Measurements from ENCODE around the gene TBC1D19. TPM values are rescaled to one million over a fixed set of nuclear protein-coding genes. Genes with fewer than 3 reads are reported as not detected.
"Not testable (repeated sequence)": the region's sequence is repeated elsewhere in the genome, so short reads cannot be mapped to it uniquely, and the experiment has no call there.

Gene TBC1D19
- total RNA-seq, 1 donor from 2014 or later = 17.0 TPM

DNA sequence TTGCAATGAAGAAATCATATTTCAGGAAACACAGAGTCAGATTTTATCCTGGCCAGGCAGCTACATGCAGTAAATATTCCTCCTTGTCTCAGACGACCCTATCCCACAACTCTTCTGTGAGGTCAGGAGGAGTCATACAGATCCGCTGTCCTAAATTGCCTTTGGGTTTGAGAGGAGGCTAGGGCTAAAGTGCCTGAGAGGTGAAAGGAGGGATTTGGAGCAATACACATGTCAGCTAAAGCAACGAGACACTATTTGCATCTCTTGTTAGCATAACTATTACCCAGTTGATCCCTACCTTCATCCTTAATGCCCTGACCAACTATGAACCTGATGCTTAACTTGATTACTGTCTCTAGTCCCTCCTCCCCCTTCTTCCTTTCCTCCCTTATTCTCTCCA lies 98.6 kb downstream of the TBC1D19 start:
- no peak for DNase-seq (ENCODE audit: low spot score)

DNA sequence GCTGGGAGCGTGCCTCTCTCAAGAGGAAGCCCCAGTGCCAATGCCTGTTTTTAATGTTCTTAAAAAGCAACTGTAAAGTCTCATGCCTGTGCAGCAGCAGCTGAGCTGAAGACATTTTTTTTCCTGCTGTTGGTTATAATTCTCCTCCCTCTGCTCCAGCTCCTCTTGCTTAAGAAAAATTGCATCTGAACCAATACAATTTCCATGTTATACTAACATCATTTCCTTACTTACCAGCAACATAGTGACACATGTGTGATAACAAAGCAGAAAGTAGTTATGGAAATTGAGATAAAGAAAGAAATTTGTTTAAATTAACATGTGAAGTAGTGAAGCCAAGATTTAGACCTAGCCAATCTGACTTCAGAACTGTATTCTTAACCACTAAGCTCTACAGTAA lies 101.4 kb downstream of the TBC1D19 start:
- DNase-seq (ENCODE audit: low spot score) = no peak

DNA sequence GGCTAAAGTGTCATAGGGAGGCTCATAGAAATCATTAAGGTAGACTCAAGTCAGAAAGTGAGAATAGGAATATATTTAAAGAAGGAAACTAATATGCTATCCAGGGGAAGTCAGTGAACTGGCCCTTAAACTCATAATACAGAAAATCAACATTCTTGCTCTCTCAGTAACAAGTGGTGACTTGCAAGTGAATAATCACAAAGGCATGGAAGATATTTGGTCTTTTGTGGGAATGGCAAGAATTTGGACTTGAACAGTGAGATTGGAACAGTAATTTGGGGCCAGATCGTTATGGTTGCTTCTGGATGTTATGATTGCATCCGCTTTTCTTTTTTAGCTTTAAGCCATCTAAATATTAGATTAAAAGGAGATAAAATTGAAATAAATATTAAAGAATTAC lies 103.8 kb downstream of the TBC1D19 start:
- DNase-seq (ENCODE audit: low spot score) = no peak

DNA sequence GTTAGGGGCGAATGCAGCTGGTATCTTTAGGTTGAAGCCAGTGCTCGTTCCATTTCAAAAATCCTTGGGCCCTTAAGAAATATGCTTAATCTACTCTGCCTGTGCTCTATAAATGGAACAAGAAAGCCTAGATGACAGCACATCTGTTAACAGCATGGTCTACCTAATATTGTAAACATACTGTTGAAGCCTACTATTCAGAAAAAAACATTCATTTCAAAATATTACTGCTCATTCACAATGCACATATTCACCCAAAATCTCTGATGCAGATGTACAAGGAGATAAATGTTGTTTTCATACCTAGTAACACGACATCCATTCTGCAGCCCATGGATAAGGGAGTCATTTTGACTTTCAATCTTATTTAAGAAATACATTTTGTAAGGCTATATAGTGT lies 106.6 kb downstream of the TBC1D19 start:
- DNase-seq (ENCODE audit: low spot score) = no peak

DNA sequence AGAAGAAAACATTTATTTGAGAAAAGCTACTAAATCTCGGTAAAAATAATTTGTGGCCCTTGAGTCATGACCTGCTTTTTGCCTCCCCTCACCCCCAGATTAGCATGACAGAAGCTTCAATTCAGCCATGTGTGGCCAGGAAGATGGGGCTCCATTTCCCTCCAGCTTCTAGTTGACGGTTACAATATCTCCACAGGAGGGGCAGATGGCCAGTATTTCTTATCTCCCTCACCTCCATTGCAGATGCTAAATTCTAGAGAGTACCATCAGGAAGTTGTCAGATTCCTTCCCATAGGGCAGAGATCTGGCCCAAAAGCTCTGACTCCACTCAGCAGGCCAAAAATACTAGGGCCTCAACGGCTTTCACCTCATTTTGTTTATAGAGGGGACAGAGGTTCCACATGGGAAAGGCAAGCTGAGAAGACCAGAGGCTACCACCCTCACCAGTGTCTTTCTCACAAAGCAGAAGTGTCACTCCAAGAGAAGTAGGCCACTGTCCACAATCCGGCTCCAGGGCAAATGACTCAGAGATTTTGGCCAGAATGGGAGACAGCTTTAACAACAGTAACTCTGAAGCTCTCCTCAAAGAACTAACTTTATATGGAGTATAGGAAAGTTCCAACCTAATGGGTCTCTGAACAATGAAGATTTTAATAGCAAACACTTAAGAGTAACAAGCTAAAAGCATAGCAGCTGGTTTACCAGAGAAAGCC lies 108.3 kb downstream of the TBC1D19 start:
- no peak for DNase-seq (ENCODE audit: low spot score)

DNA sequence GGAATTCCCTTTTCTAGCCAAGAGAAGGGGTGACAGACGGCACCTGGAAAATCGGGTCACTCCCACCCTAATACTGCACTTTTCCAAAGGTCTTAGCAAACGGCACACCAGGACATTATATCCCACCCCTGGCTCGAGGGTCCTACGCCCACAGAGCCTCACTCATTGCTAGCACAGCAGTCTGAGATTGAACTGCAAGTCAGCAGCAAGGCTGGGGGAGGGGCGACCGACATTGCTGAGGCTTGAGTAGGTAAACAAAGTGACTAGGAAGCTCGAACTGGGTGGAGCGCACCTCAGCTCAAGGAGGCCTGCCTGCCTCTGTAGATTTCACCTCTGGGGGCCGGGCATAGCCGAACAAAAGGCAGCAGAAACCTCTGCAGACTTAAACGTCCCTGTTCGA lies 110.2 kb downstream of the TBC1D19 start:
- not testable (repeated sequence) for DNase-seq (ENCODE audit: low spot score)

DNA sequence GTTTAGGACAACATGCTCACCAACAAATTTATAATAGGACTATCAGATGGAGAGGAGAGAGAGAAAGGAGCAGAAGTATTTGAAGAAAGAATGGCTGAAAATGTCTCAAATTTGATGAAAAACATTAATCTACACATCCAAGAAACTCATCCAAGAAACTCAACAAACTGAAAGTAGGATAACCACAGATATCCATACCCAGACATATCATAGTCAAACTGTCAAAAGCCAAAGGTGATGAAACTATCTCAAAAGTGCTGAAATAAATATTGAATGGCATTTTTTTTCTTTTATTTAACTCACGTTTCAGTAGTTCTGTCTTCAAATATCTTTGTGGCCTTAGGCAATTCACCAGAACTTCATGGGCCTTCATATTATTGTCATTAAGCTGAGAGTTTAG lies 116.2 kb downstream of the TBC1D19 start:
- DNase-seq (ENCODE audit: low spot score) = no peak

DNA sequence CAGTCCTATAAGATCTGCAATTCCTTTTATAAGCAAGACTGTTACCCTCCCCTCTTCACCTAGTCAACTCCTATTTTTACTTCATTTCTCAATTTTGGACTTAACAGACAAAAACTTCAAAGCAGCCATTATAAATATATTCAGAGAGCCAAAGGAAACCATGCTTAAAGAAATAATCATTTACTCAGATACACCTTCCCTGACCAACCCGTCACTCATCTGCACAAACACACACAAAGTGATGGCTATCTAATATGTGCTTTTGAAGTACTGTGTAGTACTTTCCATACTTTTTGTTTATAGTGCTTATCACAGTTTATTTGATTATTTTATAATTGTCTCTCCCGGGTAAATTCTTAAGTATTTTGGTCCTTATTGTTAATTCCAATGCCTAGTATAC lies 117.2 kb downstream of the TBC1D19 start:
- DNase-seq (ENCODE audit: low spot score) = no peak

DNA sequence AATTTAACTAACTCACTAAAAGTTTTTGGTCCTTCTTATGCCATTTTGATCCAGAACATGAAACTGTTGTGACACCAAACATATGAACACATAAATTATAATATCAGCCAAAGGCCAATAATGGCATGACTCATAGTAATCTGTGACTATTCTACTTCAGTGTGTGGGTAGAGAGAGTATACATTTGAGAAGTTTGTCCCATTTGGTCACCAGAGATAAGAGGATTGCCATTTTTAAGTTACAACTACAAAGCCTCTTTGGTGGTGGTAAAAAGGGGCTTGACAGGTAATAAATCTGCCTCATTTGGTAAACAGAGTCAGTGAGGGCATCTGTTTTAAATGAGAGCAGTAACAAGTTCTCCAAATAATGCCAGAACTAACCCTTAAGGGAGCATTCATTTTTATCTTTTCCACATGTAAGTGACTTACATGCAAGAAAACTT lies 117.9 kb downstream of the TBC1D19 start:
- DNase-seq (ENCODE audit: low spot score) = no peak

DNA sequence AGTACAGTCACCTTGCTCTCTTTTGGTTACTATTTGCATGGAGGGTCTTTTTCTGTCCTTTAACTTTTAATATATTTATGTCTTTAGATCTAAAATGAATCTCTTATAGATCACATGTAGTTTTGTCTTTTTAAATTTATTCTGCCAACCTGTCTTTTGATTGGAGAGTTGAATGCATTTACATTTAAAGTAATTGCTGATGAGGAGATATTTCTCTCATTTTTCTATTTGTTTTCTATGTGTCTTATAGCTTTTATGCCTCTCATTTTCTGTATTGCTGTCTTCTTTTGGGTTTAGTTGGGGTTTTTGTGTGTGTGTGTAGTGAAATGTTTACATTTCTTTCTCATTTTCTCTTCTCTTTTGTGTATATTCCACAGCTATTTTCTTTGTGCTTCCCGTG lies 123.5 kb downstream of the TBC1D19 start:
- DNase-seq (ENCODE audit: low spot score) = no peak

DNA sequence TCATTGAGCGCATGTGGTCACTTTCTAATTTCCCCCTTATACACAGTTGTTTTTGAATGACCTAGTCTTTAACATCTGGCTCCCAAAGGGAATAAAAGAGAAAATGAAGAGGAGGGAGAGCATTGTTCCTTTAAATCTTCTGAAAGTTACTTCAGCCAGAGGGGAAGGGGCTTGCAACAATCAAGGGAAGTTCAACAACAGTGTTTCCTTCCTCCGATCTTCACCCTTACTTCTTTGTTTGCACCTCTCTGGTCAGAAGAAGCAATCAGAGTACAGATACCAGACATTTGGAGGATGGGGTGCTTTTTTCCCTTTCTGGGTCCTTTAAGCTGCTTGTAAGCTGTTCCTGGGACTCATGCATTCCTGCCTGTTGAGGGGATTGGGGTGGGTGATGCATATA lies 125.4 kb downstream of the TBC1D19 start:
- no peak for DNase-seq (ENCODE audit: low spot score)

DNA sequence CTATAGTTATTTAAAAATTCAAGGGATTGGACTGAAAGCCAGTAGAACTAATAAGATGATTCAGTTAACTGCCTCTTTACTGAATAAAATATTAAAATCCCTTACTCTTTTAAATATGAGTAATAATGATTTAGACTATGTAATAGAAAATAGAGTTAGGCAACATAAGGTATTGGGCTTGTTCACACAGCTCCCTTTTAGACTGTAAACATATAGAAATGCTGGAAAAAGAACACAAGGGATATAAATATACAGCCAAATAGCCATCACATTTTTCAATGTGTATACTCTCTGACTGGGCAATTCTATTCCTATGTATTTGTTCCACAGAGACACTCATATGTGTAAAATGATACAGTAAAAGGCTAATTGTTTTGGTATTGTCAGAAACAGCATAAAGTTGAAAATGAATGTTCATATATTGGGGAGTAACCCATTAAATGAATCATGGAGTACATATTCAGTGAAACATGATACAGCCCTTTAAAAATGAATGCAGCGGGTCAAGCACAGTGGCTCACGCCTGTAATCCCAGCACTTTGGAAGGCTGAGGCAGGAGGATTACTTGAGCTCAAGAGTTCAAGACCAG lies 129.8 kb downstream of the TBC1D19 start:
- no peak for DNase-seq (ENCODE audit: low spot score)

DNA sequence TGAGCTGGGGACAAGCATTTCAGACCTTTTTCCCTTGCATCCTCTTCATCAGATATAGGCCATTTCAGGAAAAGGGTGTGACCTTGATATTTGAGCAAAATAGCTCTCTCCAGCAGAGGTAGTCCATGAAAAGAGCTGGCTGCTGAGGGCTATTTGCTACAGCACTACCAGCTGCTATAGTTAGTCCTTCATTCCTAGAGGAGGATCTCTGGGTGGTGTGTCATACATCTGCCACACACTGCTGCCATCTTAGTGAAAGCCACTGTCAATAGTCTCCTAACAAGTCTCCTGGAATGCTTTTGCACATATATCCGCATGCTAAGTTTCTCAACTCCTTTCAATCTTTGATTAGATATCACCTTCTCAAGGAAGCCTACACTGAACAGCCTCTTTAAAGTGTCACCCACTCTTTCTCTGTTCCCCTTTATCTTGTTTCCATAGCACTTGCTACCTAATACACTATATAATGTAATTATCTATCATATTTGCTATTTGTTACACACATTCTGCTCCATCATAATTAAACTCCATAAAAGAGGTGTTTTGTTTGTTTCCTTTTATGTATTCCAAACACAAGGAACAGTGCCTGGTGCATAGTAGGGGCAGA lies 131.9 kb downstream of the TBC1D19 start:
- no peak for DNase-seq (ENCODE audit: low spot score)

DNA sequence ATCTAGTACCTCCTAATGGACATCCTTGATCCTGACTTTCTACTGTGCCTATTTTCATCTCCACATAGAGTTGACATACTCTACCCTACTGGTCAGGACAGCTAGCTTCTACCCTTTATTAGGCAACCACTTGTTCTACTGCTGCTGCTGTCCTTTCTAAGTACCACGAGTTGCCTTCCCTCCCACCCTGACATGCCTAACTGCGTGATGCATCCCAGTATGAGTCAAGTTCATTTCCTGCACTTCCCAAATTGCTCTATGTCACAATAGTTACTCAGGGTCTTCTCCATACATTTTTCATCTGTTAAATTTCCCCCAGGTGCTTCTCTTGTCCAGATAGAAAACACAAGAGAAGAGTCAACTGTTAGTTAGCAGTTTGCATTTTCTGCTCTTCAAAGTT lies 133.4 kb downstream of the TBC1D19 start:
- DNase-seq (ENCODE audit: low spot score) = no peak

DNA sequence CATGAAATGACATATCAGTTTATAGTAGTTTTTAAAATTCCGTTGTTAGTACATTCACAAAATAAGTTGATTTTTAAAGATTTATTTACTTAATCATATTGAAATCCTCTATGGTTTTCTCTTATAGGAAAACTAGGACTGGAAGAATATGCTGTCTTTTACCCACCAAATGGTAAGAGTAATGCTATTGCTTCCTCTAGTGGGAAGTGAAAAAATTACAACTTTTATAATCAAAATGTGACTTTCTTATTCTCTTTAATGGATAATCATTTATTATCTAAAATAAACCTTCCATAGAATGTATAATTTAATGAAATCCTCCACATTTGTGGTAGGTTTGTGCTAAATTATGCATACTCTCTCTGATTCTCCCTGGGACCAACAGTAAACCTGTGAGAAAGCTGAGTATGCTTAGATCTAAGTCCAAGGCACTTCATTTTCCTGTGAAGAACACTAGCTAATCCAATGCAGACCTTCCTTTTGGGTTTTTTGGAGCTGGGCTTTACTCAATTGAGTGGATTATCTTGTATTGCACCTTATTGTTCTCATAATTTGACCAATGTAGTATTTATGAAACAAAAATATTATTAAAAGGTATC lies 136.2 kb downstream of the TBC1D19 start:
- DNase-seq (ENCODE audit: low spot score) = no peak

DNA sequence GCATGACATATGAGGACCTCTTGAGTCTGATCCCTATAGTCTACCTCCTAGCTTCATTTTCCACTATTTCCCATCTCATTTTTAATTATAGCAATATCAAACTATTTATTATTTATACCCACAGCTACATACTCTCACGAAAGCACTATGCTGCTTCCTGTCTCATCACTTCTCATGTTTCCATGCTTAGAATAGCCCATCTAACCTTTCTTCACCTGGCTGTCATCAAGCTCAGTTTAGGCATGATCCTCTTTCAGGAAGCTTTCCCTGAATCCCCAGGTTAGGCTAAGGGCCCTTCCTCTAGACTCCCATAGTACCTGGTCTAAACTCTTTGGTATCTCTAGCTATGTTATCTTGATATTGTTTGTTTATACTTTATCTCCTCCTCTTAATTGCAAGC lies 137.8 kb downstream of the TBC1D19 start:
- no peak for DNase-seq (ENCODE audit: low spot score)

DNA sequence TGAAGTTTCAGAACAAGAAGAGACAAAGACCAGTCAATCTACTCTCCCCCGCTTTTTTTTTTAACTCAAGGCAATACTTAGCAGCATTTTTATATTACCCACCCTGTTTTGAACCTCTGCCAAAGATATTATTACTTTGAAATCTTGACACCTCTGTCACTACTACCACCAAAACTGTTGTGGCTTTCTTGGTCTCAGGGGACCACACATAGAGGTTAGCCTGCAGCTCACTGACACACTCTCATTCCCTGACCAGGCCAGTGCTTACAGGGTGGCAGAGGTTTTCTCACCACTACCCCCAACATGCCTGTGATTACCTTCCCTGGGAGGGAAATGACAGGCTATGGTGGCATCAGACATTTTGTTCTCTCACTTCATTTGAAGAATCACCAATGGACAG lies 139.3 kb downstream of the TBC1D19 start:
- DNase-seq (ENCODE audit: low spot score) = no peak

DNA sequence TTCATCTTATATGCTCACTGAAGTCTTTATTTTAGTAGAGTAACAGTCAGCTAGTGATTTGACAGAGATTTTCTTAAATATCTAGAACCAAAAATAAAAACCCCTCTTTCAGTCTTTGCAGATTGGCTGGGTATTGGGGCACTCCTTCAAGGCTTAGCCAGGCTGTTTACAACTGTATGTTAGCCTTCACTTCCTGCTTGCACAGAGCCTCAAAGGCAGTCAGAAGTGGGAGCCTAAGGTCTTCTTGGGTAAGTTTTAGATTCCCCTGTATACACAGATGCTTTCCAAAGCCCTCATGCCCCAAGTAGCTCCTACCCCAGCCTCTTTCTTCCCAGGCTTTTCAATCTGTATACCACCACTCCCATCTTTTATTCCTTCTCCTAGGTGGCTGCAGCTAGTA lies 140.7 kb downstream of the TBC1D19 start:
- DNase-seq (ENCODE audit: low spot score) = no peak

DNA sequence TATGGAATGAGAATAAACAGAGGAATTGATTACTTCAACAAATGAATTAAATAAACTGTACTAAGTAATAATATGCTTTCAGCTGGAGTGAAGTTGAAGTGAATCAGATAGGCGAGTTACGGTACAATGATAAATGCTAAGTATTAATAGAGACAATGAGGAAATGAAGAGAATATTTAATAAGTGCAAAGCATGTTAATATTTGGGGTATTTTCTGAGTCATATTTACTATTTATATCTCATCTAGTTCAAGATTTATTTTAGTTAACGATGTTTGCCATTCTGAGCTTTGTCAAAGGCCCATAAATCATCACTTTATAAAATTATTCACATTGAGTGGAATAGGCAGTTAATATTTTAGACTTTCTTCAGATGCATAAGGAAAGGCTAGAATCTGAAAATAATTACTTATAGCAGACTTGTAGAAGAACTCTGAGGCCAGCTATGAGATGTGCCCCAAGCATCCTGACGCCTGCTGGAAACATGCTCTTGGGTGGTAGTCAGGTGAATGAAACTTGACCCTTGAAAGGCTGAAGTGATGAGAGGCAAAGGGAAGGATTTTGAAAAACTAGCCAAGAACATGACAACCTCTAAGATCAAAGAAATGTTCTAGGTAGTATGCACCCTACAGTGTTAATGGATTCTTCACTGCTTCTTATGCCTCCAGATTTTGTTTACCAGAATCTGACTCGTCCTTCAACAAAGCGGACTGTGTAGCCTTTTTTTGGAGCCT lies 142.9 kb downstream of the TBC1D19 start:
- DNase-seq (ENCODE audit: low spot score) = no peak

DNA sequence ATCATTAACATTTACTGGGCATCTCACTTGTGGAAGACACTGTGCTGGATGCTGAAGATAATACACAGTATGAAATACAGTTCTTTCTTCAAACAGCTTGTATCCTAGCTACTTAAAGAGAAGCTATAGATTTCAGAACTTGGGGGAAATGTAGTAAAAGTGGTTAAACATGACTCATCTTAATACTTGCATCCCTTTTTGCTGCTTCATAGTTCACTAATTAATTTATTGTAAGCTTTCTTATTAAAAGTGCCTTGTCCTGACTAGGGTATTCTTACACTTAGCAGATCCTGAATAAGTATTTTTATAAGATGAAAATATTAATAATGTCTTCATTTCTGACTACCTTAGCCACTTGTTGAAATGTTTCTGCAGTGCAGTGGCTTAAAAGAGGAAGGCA lies 144.0 kb downstream of the TBC1D19 start:
- no peak for DNase-seq (ENCODE audit: low spot score)

DNA sequence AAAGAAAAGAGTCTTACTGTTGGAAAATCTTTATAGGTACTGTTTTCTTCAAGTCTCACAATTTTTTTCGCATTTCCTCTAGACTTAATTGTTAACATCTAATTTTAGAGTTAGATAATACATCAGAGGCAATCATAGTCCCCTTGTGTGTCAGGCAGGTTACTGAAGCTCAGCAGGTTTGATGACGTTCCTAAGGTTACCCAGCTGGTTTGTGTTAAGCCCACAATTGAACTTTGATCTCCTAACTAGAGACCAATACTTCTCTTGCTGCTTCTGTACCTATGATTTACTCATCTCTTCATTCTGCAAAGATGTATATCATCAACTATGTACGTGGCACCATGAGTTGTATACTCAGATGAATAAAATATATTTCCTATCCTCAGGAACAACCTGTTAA lies 145.1 kb downstream of the TBC1D19 start:
- DNase-seq (ENCODE audit: low spot score) = no peak

DNA sequence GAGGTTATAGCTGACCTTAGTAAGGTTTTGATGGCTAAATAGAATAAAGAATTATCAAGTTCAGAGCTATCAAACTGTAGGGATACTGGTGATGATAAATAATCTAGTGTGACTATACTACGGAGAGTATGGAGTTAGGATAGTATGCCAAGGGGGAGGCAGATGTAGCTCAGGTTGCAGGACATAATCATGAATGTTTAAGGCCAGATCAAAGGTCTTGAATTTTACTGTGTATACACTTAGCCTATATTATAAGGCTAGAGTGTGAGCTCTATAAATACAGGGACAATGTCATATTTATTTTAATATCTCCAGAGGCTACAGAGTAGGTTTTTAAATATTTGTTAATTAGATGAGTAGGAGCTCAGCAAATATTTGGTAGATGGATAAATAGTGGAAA lies 145.7 kb downstream of the TBC1D19 start:
- no peak for DNase-seq (ENCODE audit: low spot score)

All from ureter (tissue), 1 donor.